Suprapubic skin (tissue), 4 donors: Measurements from ENCODE around the gene KIF25.

Source experiments
- EP300 ChIP-seq: sonication (generic); formaldehyde crosslinking; IDR thresholded peaks from one replicate; pipeline ENCODE4 v1.6.1; 2017; ENCODE audit warnings: antibody characterized with exemption
- POLR2A ChIP-seq, 2 donors: fragments of 450-650 bp; IDR thresholded peaks; one replicate each; pipeline ENCODE4 v1.6.1; 2017; ENCODE audit warnings: antibody characterized with exemption in 2 of 2, mild to moderate bottlenecking in 2 of 2, moderate library complexity in 2 of 2
- POLR2AphosphoS5 ChIP-seq, 3 donors: sonication (generic); formaldehyde crosslinking; IDR thresholded peaks; one replicate each; pipeline ENCODE4 v1.6.1; 2017; ENCODE audit warnings: antibody characterized with exemption in 3 of 3
- TF ChIP-seq, protein P1 (sequence below), 2 donors: fragments of 200-600 bp in 1 of 2; fragments of 450-650 bp in 1 of 2; sonication (generic) in 1 of 2; IDR thresholded peaks; one replicate each; pipeline ENCODE4 v1.5.1; 2016 to 2019; ENCODE audit warnings: antibody characterized with exemption in 2 of 2, mild to moderate bottlenecking in 1 of 2, moderate library complexity in 1 of 2

DNA sequence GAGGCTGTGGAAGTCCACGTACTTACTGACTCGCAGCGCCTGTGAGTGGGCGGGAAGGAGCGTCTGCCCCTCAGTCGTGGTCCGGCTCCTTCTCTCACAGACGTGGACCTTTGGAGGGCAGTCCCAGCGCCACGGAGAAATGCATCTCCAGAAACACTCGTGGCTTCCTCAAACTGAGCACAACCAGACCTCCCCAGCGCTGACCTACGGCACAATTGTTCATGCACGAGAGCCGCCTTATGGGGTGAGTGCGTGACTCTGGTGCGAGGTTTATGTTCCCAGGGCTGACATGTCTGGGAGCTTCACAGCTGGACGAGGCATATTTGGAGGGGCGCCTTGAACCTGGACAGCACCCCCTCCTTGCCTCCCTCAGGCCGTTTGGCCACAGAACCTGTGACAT is 51.8 kb downstream of the KIF25 start:
- TF ChIP-seq POLR2A (IDR thresholded peaks at IDR 0.05) (no peak), POLR2AphosphoS5 (IDR thresholded peaks at IDR 0.05) (no peak), EP300 (no peak)
- TF ChIP-seq, protein P1, sequence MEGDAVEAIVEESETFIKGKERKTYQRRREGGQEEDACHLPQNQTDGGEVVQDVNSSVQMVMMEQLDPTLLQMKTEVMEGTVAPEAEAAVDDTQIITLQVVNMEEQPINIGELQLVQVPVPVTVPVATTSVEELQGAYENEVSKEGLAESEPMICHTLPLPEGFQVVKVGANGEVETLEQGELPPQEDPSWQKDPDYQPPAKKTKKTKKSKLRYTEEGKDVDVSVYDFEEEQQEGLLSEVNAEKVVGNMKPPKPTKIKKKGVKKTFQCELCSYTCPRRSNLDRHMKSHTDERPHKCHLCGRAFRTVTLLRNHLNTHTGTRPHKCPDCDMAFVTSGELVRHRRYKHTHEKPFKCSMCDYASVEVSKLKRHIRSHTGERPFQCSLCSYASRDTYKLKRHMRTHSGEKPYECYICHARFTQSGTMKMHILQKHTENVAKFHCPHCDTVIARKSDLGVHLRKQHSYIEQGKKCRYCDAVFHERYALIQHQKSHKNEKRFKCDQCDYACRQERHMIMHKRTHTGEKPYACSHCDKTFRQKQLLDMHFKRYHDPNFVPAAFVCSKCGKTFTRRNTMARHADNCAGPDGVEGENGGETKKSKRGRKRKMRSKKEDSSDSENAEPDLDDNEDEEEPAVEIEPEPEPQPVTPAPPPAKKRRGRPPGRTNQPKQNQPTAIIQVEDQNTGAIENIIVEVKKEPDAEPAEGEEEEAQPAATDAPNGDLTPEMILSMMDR (IDR thresholded peaks at IDR 0.05): no peak
